Activated B cell treated with CpG ODN at 0.5 μM for 24 hours (primary cell): ENCODE data around the gene TESMIN. TPM values are rescaled to one million over a fixed set of nuclear protein-coding genes. Genes with fewer than 3 reads are reported as not detected.

Experiments used
- ATAC-seq: fragments of 200-7000 bp; cut with Tn5 transposase; one replicate; pipeline ENCODE4 v1.10.0; 2021; ENCODE audit warnings: low read depth, mild to moderate bottlenecking, moderate library complexity
- CTCF ChIA-PET: fragments of 350-600 bp; sonication (Branson Sonifier 250); formaldehyde crosslinking; loops from one replicate; lab custom pipeline; 2021; ENCODE audit warnings: antibody characterized with exemption; lab: Charles Lee
- POLR2A ChIA-PET: fragments of 350-600 bp; sonication (Branson Sonifier 250); formaldehyde crosslinking; loops from one replicate; lab custom pipeline; 2021; ENCODE audit warnings: antibody characterized with exemption; lab: Charles Lee
- DNase-seq: peaks from one replicate; pipeline ENCODE4 v3.0.0; 2022
- H3K27ac Mint-ChIP-seq: one replicate; pipeline ENCODE4 v1.8.0; 2020; ENCODE audit warnings: mixed read lengths
- H3K27me3 Mint-ChIP-seq: one replicate; pipeline ENCODE4 v1.8.0; 2021; ENCODE audit warnings: mixed read lengths
- H3K36me3 Mint-ChIP-seq: one replicate; pipeline ENCODE4 v1.8.0; 2021; ENCODE audit warnings: low read depth, mixed read lengths
- H3K4me1 Mint-ChIP-seq: one replicate; pipeline ENCODE4 v1.8.0; 2021; ENCODE audit warnings: mixed read lengths
- H3K4me3 Mint-ChIP-seq: one replicate; pipeline ENCODE4 v1.8.0; 2020; ENCODE audit warnings: mild to moderate bottlenecking, mixed read lengths
- H3K9me3 Mint-ChIP-seq: one replicate; pipeline ENCODE4 v1.8.0; 2020; ENCODE audit warnings: mixed read lengths
- CTCF ChIP-seq: fragments of 200-600 bp; IDR thresholded peaks from one replicate; pipeline ENCODE4 v1.8.0; 2022; ENCODE audit warnings: antibody characterized with exemption, mild to moderate bottlenecking
- intact Hi-C: fragments of 100-400 bp; cut with micrococcal nuclease; formaldehyde crosslinking; loops from one replicate; pipeline ENCODE4 v1.15.1; 2024
- total RNA-seq: library from RNA; stranded (reverse); gene quantifications from 2 replicates; pipeline ENCODE4 v1.2.3, GENCODE V29; 2022

Gene TESMIN
- total RNA-seq, 1 donor from 2014 or later: 3.0 TPM

- intact Hi-C loops: no loop called here
- Mint-ChIP-seq H3K9me3 (no peaks in the 10 kb centered on the region), H3K27me3 (peaks cover 16% of the 10 kb centered on the region), H3K4me3 (no peak overlapping the region), H3K27ac (no peak overlapping the region), H3K36me3 (no peaks in the 10 kb centered on the region), H3K4me1 (no peaks in the 10 kb centered on the region)
- DNase-seq (no peak), ATAC-seq (no peak)
- TF ChIP-seq CTCF: no peak
- ChIA-PET CTCF (no interaction called here), POLR2A (no interaction called here)
Measured at GRCh38 chr11:68659158-68659921, 92.0 kb downstream of the TESMIN start.

- no peaks in the 10 kb centered on the region for H3K36me3 Mint-ChIP-seq
- ChIA-PET CTCF (no interaction called here), POLR2A (no interaction called here)
- intact Hi-C loops: no loop called here
- no peak overlapping the region for H3K4me3 Mint-ChIP-seq
- H3K9me3 Mint-ChIP-seq: no peaks in the 10 kb centered on the region
- H3K27ac Mint-ChIP-seq: no peak overlapping the region
- H3K27me3 Mint-ChIP-seq: peaks cover 16% of the 10 kb centered on the region
- no peaks in the 10 kb centered on the region for H3K4me1 Mint-ChIP-seq
- TF ChIP-seq CTCF: no peak
- DNase-seq (no peak), ATAC-seq (no peak)
Measured at GRCh38 chr11:68658661-68659060, 92.7 kb downstream of the TESMIN start.

- intact Hi-C loops: no loop called here
- no peak for TF ChIP-seq CTCF
- Mint-ChIP-seq H3K4me1 (no peaks in the 10 kb centered on the region), H3K36me3 (no peaks in the 10 kb centered on the region), H3K9me3 (no peaks in the 10 kb centered on the region), H3K27me3 (peaks cover 16% of the 10 kb centered on the region), H3K27ac (no peak overlapping the region), H3K4me3 (no peak overlapping the region)
- no peak for ATAC-seq
- DNase-seq: no peak
- ChIA-PET POLR2A (no interaction called here), CTCF (no interaction called here)
Measured at GRCh38 chr11:68658097-68658496, 93.2 kb downstream of the TESMIN start.

Other genes with a start within 250 kb of the TESMIN start
- not detected in 2 replicates for gene GAL, start 67.0 kb downstream of the TESMIN start, total RNA-seq
- 16.7 and 17.2 TPM in 2 replicates for gene CPT1A, start 90.4 kb upstream of the TESMIN start, total RNA-seq
- 49.9 and 60.0 TPM in 2 replicates for gene MRPL21, start 152.3 kb upstream of the TESMIN start, total RNA-seq
- 24.2 and 33.8 TPM in 2 replicates for gene IGHMBP2, start 152.4 kb upstream of the TESMIN start, total RNA-seq
- not detected in 2 replicates for gene MRGPRD, start 229.5 kb upstream of the TESMIN start, total RNA-seq